Stimulated activated CD4-positive, alpha-beta T cell treated with anti-CD3 and anti-CD28 coated beads, Interleukin-12 subunit alpha, Interleukin-12 subunit beta, amount 100 ng/mL, for 4 hours (primary cell): ENCODE data around the gene NPFFR1.
"Not testable (repeated sequence)": the region's sequence is repeated elsewhere in the genome, so short reads cannot be mapped to it uniquely, and the experiment has no call there.

ENCODE experiments used
- DNase-seq: peaks from one replicate; pipeline ENCODE4 v3.0.0-alpha.2; 2020

The NPFFR1 gene

DNA sequence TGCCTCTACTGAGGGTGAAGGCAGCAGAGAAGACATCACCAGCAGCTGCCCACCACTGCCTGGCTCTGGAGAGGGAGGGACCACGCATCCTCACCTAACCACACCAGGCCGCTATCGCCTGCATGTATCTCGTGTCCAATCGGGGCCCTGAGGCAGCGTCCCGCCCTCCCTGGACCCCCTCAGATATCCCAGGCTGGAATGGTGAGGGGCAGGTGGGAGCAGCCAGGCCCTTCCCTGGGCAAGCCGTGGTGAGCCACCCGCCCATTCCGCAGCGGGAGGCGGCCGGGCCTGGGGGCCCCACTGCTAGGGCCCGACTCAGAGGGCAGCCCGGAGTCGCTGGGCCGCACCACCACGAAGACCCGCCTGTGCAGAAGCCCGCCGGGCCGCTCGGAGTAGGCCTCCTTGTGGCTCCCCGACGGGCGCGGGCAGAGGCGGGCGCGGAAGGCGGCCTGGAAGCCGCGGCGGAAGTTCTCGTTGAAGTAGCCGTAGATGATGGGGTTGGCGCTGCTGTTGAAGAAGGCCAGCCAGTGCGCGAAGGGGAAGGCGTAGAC lies 29.0 kb downstream of the NPFFR1 start:
- DNase-seq = no peak

DNA sequence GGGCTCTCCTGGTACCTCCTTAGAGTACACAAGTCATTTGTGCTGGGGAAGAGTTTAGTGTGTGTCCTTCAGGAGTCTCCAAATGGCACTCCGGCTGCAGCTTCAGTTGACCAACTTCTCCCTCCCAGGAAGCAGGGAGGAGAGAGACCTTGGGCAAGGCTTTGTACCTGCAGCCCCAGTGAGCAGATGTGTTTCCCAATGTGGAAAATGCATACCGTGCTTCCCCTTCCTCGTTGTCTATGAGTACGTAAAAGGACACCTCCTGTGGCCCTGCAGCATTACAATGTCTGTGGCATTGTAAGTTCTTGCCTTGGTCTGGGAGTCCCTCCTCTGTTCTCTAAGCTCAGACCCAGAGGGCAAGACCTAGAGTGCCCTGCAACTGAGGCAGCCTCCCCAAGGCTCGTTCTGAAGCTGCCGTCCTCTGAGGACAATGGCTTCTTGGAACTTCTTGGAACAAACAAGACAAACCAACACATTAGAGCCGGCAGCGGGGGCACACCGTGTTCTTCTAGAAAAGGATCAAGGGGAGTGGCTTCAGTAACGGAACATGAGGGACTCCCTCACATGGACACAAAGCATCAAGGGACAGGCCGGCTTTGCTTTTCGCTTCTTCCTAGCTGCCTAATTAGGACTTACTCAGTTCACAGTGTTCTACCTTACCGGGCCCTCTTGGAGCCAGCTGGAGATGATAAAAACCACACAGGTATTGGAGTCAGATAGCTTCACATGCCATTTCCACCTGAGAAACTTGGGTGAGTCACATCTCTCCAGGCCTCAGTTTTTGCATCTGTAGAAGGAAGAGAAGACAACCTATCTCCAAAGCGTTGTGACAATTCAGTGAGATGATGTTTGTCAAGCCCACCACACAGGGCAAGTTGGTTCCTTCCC lies 29.7 kb downstream of the NPFFR1 start:
- DNase-seq = no peak

DNA sequence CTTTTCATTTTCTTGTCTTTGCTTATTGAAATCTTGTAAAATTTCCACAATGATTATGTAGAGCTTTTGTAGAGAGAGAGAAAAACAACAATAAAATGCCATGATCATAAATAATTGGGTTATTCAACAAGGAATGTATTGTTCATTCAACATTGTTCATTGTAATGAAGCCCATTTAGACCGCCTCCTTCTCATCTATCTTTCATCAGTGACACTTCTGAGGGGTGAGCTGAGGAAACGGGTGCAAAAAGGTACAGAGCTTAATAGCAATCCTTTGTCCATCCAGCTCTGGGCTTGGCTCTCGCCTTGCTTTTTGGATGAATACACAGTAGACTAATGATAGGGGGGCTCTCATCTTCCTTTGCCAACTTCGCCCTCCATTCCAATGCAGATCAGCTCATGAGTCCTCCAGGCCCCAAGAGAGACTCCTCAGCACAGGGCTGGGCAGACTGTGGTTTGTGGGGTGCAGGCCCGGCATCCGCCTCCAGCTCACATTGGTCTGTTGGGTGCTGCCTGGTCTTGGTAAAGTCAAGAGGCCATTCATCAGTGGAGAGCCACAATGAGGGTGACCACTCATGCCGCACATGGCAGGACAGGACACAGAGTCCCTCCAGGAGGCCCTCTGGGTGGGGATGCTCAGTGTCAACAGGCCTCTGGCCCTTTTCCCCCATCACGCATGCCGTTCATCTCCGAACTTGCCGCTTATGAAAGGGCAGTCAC lies 32.7 kb downstream of the NPFFR1 start:
- no peak for DNase-seq

DNA sequence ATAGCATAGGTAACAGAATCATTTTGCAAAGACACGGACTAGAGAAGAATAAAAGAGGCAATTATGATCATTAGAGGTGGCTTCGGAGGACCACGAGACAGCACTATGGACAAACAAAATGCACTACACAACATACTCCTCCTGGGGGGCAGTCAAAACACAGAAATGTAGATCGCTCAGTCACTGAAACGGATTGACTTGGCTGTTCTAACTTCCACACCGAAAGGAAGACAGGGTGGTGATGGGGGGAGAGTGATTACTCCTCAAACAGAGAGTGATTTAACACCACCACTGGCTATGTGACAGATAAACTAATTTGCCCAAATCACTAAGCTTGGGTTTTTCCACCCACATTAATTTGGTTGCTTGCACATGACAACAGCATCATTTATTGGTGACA lies 36.4 kb downstream of the NPFFR1 start:
- DNase-seq = no peak

DNA sequence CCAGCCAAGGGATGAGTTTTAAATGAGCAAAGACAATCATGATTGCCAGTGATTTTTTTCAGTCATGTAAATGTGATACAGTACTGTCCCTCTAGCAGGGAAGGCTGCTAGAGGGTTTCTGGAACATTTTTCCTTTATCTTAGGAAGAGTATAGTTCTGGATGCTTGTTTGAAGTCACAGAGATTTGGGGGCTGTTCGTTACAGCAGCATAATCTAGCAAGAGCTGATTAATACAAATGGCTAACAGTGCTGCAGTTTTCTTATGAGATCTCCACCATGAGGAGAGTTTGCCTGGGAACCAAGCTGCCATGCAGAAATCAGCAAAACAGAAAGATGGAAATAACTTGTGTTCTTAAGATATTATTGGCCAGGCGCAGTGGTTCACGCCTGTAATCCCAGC lies 42.7 kb downstream of the NPFFR1 start:
- no peak for DNase-seq

DNA sequence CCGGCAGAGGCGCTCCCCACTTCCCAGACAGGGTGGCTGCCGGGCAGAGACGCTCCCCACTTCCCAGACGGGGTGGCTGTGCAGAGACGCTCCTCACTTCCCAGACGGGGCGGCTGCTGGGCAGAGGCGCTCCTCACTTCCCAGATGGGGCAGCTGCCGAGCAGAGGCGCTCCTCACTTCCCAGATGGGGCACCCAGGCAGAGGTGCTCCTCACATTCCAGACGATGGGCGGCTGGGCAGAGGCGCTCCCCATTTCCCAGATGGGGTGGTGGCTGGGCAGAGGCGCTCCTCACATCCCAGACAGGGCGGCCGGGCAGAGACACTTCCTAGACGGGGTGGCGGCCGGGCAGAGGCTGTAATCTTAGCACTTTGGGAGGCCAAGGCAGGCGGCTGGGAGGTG lies 43.8 kb downstream of the NPFFR1 start:
- DNase-seq = not testable (repeated sequence)

DNA sequence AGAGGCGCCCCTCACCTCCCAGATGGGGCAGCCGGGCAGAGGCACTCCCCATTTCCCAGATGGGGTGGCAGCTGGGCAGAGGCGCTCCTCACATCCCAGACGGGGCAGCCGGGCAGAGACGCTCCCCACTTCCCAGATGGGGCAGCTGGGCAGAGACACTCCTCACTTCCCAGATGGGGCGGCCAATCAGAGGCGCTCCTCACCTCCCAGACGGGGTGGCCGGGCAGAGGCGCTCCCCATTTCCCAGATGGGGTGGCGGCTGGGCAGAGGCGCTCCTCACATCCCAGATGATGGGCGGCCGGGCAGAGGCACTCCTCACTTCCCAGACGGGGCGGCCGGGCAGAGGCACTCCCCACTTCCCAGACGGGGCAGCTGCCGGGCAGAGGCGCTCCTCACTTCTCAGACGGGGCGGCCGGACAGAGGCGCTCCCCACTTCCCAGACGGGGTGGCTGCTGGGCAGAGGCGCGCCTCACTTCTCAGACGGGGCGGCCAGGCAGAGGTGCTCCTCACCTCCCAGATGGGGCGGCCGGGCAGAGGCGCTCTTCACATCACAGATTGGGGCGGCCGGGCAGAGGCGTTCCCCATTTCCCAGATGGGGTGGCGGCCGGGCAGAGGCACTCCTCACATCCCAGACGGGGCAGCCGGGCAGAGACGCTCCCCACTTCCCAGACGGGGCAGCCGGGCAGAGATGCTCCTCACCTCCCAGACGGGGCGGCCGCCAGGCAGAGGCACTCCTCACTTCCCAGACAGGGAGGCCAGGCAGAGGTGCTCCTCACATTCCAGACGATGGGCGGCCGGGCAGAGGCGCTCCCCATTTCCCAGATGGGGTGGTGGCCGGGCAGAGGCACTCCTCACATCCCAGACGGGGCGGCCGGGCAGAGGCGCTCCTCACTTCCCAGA lies 44.5 kb downstream of the NPFFR1 start:
- not testable (repeated sequence) for DNase-seq

DNA sequence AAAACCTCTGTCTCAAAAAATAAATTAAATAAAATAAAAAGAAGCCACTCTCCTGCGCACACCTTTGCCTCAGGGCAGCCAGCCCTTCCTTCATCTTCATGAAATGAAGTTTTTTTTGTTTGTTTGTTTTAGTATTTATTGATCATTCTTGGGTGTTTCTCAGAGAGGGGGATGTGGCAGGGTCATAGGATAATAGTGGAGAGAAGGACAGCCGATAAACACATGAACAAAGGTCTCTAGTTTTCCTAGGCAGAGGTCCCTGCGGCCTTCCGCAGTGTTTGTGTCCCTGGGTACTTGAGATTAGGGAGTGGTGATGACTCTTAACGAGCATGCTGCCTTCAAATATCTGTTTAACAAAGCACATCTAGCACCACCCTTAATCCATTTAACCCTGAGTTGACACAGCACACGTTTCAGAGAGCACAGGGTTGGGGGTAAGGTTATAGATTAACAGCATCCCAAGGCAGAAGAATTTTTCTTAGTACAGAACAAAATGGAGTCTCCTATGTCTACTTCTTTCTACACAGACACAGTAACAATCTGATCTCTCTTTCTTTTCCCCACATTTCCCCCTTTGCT lies 45.8 kb downstream of the NPFFR1 start:
- DNase-seq = not testable (repeated sequence)

DNA sequence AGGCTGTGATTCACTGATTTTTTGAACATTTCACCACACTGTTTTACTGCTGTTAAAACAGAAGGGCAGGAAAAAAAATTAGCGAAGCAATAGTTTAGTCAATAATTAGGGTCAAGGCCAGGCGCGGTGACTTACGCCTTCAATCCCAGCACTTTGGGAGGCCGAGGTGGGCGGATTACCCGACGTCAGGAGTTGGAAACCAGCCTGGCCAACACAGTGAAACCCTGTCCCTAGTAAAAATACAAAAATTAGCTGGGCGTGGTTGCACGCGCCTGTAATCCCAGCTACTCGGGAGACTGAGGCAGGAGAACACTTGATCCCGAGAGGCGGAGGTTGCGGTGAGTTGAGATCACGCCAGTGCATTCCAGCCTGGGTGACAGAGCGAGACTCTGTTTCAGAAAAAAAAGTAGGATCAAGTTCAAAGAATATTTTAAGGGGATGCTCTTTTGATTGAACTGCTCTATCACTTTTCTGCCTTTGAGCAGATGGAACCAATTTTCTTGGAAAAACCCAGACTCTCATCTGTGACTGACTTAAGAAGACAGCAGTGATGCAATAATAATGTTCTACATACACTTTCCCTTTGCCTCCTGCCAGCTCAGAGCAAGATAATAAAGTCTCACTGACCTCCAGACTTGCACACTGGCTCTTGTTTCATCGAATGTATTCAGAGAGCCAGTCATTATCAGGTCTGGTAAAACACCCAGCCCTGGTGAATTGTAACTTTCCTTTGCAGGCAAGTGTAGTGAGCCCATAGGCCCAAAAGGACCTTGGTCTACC lies 48.9 kb downstream of the NPFFR1 start:
- DNase-seq = no peak

DNA sequence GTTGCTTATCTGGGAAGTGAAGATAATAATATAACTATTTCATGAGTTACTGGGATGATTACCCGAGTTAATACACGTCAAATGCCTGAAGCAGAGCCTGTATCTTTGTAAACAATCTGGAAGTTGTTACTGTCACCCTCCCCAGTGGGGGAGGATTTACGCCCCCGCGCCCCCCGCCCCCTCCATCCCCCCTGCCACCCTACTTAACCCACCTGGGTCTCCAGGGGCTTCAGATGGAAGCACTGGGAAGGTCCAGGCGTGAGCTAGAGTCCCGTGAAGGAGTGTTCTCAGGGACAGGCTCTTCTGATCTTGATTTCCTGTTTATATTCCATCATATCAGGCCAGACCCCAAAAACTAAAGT lies 49.9 kb downstream of the NPFFR1 start:
- no peak for DNase-seq

DNA sequence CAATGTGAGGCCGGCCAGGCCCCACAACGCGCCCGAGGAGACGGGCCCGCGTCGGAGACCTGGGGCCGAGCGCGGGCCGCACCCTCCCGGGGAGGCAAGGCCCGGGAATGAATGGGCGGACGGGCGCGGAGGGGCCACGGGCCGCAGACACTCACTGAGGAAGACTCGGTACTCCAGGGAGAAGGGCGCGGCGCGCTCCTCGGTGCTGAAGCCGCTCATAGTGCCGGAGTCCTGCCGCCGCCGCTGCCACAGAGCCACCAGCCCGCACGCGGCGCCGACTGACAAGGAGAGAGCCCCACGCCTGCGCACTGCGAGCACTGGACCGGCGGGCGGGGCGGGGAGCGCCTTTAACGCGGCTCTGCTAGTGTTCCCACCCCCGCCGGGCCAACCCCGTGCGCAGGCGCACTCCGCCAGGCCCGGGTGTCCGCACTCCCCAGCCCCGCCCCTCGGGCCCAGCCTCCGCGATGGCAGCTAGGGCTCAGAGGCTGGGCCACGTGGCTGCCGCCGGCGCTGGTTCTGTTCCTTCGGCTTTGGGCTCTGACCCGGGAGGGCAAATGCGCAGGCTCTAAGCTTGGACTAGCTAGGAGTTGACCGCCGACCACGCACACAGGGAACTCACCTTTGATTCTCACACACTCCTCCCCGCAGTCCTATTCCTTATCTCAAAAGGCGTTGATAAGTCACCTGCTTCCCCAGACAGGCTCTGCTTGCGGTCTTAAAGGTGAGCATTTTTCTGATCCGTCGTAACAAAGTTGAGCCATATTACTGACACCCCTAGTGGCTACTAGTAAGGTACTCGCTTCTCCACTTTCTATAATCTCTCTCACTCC lies 50.5 kb downstream of the NPFFR1 start, which contains the start of gene PPA1:
PPA1 (minus strand) TSS at position 321 of the 830 bp plus-strand sequence; CDS start at position 219, 102 bp downstream.
- DNase-seq = peak; percentile 99

DNA sequence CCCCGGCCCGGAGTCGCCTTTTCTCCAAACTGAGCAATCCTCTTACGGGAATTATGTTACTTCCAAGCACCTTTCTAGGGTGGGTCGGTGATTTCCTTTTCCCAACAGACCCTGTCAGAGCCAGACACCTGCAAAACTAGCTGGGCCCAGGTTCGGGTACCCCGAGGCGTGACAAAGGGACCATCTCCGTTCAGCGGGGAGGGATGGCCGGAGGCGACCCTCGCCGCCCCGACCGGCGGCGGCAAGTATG lies 51.0 kb downstream of the NPFFR1 start:
- DNase-seq = peak; percentile 40

DNA sequence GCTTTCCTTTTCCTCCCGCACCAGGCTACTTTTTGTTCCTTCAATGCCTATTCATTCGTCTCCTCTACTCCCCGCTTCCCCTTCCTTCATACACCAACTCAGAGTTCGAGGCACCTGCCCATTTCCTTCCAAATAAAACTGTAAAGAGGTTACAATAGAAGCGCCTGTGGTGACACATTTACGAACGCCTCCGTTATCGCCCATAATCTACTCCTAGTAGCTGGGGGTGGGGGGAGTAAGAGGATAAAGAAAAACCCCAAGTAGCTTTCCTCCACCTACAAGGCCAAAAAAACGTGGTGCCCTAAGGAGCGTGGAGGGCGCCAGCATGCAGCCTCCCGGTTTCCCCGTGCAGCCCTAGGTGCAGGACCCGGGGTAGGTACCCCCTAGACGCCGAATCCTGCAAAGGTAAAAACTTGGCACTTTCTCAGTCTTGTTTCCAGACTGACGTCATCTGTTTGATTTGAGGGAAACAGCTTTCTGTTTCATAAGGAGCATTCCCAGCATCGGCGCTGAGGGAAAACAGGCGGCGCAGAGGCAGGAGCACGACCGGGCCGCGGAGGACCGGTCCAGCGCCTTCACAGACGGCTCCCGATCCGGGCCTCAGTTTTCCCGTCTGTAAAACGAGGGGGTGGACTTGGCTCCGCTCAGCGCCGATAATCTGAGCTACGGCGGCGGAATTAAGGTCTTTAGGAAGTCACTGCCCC lies 51.5 kb downstream of the NPFFR1 start:
- DNase-seq = peak; percentile 39

DNA sequence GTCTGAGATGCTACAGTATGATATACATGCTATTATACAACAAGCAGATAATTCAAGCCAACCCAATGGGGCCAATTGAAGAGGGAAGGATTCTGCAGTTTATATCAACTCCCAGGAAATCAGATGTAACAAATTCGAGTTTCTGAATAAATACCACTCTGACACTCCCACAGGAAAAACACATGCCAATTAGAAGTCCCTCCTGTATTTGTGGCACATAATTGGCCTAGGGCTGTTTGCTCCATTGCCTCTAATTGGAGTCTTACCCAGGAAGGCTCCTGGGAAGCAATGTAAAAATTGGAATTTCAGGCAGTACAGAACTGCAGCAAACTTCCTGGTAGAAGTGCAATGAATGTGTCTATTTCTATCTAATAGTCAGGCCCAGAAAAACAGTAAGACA lies 55.3 kb downstream of the NPFFR1 start:
- no peak for DNase-seq

DNA sequence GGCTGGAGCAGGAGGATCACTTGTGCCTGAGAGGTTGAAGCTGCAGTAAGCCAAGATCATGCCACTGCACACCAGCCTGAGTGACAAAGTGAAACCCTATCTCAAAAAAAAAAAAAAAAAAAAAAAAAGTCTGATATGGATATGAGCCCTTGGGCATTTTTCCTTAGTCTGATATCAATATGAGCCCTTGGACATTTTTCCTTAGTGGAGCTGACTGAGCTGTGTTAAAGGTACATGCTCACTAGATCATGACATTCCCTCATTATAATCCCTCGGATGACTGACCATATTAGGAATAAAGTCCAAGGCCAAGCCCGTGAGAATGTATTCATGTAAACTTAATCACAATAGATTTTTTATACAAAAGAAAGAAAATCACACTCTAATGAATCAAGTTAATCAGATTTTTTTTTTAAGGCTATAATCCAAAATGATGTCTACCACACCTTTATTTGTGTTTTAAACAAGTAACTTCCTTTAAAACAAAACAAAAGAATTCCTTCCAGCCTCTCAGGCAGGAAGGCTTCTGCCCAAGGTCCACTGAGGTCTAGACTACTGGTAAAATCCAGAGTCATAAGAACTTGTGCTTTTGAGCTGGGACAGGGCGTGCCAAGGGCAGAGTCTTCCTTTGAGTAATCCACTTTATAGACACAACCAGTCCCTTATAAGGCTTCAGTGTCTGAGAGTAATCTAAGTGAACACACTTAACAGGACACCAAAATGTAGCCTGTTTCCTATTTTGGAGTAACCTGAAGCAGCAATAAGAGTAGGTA lies 56.1 kb downstream of the NPFFR1 start:
- no peak for DNase-seq

DNA sequence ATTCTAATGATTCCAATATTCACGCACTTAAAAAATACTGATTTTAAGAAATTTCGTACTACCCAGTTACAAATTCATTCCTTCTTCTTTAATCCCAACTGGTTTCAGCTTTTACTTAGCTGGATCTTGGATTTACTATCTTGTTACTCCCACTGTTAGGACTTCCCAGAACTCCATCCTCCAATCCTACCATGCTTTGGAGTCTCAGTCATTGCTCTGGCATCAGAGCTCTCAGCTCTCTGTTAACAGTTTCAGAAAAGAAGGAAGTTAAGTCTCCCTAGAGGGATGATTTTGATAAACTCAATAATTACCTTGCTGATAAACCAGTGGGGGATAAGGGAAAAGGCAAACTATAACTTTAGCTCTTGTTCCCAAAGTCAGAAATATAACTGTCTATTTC lies 60.1 kb downstream of the NPFFR1 start:
- DNase-seq = no peak

DNA sequence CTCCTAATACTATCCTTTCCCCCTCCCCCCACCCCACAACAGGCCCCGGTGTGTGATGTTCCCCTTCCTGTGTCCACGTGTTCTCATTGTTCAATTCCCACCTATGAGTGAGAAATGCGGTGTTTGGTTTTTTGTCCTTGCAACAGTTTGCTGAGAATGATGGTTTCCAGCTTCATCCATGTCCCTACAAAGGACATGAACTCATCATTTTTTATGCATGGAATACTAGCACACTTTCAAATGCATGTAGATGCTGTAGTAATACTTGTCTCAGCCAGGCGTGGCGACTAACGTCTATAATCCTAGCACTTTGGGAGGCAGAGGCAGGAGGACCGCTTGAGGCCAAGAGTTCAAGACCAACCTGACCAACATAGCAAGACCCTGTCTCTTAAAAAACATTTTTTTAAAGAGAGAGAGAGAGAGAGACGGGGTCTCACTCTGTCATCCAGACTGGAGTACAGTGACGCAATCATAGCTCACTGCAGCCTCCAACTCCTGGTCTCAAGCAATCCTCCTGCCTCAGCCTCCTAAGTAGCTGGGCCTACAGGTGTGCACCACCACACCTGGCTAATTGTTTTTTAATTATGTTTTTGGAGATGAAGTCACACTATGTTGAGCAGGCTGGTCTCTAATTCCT lies 60.9 kb downstream of the NPFFR1 start:
- DNase-seq = not testable (repeated sequence)

DNA sequence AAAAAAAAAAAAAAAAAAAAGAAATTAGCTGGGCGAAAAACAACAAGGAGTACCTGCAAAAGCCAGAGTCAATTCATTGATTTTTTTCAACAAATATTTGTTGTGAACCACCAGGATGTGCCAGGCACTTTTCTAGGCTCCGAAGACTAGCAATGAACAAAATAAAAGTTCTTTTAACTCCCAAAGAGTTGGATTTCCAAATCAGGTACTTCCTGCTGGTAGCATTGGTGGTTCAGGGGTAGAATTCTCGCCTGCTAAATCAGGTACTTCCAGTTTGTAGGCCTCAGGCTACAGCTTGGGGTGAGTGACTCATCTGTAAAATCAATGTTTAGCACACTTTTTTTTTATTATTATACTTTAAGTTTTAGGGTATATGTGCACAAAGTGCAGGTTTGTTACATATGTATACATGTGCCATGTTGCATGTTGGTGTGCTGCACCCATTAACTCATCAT lies 61.4 kb downstream of the NPFFR1 start:
- DNase-seq = no peak

DNA sequence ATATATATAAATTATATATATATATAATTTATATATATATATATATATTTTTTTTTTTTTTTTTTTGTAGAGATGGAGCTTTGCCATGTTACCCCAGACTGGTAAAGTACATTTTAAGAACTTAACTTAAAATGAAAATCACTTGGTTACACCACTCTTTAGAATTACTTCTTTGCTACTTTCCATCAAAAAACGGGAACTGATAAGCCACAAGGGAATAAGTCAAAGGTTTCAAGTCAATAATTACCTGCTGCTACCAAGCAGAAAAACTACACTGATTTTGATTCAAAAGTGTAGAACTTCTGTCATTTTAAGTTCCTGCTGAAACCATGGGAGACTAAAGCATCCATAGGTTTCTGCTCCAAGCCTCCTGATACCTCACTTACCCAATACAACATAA lies 62.8 kb downstream of the NPFFR1 start:
- DNase-seq = no peak
